ENCODE data around the gene SNCB.

SNCB gene

DNA sequence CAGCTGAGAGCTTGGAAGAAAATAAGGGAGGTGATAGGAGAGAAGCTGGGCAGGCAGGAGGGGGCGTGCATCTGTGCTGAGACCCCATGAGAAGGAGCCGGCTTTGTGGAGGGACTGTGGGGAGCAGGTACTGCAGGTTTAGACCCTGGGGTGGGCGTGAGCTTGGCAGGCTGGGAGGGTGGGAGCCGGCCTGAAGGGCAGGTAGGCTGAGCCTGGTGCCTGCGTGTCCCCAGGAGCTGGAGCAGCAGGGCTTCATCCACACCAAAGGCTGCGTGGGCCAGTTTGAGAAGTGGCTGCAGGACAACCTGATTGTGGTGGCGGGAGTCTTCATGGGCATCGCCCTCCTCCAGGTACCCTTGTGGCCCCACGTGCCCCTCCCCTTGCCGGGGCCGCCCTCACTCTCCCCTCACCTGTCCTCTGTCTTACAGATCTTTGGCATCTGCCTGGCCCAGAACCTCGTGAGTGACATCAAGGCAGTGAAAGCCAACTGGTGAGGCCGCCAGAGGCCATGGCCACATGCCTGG, 26.2 kb upstream of the SNCB start:
- TF ChIP-seq POLR2A (IDR thresholded peaks at IDR 0.05; ENCODE audit: low read depth, low read length), result no peak
- no peak for DNase-seq (ENCODE audit: insufficient read length, low spot score)
- no peak for FAIRE-seq

DNA sequence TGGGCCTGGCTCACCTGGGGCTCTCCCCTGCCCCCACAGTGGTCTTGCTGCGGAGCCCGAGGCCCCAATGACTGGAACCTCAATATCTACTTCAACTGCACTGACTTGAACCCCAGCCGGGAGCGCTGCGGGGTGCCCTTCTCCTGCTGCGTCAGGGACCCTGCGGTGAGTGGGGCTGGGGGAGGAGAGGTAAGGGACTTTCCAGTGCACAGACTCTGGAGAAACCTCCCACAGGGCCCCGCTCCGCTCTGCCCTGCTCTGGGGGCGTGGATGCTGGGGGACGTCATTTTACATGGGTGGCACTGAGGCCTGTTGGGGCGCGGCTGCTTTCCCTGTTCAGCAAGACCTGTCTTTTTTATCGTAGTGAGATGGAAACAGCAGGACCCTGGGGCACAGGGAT, 24.5 kb upstream of the SNCB start:
- DNase-seq (ENCODE audit: insufficient read length, low spot score) (no peak), FAIRE-seq (no peak)
- no peak for TF ChIP-seq POLR2A (IDR thresholded peaks at IDR 0.05; ENCODE audit: low read depth, low read length)

DNA sequence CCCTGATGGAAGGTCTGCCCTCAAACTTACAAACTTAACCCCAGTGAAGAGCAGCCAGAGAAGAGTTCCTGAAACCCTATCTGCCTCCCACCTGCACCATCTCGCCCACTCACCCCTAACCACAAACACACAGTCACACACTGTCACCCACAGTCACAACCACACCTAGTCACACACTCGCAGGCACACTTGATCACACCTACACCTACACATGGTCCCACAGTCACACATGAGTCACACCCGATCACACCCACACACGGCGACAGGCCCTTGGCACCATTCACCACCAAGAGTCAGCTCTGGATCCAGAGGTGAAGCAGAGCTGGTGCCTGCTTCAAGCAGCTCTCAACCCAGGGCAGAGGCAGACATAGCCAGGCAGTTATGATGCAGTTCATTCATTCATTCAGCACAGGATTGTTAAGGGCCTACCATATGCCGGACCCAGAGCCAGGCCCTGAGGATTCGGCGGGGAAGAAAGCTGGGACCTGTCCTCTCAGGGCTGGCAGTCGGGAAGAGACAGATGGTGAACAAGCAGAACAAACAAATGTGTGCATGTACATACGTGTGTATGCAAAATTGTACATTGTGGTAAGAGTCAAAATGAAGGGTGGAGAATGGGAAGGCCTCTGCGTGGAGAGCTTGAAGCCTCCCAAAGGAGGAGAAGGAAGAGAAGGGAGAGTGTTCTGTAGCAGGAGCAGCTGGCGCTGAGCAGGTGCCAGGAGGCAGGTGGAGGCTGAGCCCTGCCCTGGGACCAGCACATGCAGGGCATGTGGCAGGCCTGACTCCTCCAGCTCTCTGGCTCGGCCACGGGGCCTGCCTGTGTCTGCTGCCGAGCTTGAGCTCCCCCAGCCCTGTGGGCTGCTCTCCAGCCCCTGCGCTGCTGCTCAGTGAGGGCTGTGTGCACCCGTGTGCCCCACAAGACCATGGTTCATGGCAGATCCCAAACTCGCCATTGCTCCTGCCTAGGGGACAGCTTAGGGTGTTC, 23.4 kb upstream of the SNCB start:
- TF ChIP-seq POLR2A (IDR thresholded peaks at IDR 0.05; ENCODE audit: low read depth, low read length), result no peak
- no peak for FAIRE-seq

DNA sequence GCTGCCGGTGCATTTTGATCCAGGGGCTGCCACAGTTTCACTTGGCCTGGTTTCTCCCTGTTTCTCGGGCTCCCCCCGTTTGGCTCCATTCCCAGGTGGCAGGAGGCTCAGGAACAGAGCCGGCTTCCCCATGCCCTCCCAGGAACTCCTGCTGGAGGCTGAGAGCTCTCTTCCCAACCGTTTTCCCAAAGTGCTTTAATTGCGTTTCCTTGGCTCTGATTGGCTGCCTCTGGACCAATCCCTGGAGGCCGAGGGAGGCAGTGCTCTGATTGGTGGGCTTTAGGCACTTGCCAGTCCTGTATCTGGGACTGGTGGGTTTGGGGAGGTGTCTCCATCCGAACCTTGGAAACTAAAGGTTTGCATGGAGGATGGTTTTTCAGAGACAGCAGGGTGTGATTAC, 21.8 kb upstream of the SNCB start:
- DNase-seq (ENCODE audit: insufficient read length, low spot score) (no peak), FAIRE-seq (no peak)
- no peak for TF ChIP-seq POLR2A (IDR thresholded peaks at IDR 0.05; ENCODE audit: low read depth, low read length)

More for the DNA sequence above, 23.4 kb upstream of the SNCB start:
- DNase-seq (ENCODE audit: insufficient read length, low spot score), result no peak

DNA sequence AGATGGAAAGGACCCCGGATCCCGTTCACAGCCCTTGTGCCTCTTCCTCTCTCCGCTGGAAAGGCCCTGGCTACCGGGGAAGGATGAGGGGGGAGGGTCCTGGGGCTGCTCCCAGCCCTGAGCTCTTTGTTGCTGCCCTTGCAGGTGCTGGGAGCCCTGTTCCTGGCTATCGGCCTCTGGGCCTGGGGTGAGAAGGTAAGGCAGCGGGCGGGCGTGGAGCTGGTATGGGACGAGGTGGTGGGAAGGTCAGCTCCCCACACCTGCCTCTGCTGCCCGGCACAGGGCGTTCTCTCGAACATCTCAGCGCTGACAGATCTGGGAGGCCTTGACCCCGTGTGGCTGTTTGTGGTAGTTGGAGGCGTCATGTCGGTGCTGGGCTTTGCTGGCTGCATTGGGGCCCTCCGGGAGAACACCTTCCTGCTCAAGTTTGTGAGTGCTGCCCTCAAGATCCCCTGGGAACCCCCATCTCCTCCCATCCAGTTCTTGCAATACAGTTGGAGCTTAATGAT, 21.2 kb upstream of the SNCB start:
- no peak for FAIRE-seq

DNA sequence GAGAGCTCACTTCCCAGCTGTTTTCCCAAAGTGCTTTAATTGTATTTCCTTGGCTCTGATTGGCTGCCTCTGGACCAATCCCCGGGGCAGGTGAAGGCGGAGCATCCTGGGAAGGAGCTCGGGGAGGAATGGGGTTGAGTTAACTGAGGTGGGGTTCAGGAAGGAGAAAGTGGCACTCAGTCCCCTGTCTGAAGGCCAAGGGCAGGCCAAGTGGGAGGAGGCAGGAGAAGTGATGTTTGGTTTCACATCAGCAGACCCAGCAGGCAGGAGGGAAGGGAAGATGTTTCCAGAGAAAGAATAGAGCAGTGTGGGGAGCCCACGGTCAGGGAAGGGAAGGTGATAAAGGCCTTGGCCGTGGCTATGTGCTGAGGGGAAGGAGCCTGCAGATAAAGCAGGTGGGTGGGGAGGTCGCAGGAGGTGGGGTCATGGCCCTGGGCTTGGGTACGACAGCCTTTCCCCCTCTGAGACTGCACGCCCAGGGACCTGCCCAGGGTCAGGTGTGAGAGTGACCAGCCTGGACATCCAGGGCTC, 20.1 kb upstream of the SNCB start:
- no peak for TF ChIP-seq POLR2A (IDR thresholded peaks at IDR 0.05; ENCODE audit: low read depth, low read length)
- DNase-seq (ENCODE audit: insufficient read length, low spot score) (no peak), FAIRE-seq (no peak)

More for the DNA sequence above, 21.2 kb upstream of the SNCB start:
- no peak for TF ChIP-seq POLR2A (IDR thresholded peaks at IDR 0.05; ENCODE audit: low read depth, low read length)
- DNase-seq (ENCODE audit: insufficient read length, low spot score), result no peak

DNA sequence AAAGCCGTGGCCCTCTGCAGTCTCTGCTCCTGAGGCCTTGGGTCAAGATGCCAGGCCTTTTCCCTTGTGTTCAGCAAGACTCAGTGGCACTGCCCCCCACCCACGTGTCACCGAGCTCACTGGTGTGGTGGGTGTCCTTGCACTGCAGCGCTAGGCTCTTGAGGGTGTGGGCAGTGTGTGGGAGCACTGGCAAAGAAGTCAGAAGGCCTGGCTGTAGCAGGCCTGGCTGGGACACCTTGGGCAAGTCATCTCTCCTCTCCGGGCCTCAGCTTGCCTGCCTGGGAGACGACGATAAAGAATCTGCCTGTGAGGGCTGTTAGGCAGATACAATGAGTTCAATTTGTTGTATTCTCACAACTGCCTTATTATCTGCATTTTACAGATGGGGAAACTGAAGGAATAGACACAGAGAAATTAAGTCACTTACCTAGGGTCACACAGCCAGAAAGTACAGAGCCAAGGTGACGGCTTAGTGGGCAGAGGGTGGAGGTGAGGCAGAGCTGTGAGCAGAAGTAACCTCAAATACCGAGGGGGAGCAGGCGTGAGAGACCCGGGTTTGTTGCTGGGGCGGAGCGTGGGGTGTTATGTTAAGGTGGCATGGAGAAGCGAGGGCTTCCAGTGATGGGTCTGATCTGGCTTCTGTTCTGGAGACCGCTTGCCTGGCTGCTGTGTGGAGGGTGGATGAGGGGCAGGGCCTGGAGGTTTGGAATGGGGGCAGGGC, 18.3 kb upstream of the SNCB start:
- DNase-seq (ENCODE audit: insufficient read length, low spot score) (no peak), FAIRE-seq (no peak)
- no peak for TF ChIP-seq POLR2A (IDR thresholded peaks at IDR 0.05; ENCODE audit: low read depth, low read length)

DNA sequence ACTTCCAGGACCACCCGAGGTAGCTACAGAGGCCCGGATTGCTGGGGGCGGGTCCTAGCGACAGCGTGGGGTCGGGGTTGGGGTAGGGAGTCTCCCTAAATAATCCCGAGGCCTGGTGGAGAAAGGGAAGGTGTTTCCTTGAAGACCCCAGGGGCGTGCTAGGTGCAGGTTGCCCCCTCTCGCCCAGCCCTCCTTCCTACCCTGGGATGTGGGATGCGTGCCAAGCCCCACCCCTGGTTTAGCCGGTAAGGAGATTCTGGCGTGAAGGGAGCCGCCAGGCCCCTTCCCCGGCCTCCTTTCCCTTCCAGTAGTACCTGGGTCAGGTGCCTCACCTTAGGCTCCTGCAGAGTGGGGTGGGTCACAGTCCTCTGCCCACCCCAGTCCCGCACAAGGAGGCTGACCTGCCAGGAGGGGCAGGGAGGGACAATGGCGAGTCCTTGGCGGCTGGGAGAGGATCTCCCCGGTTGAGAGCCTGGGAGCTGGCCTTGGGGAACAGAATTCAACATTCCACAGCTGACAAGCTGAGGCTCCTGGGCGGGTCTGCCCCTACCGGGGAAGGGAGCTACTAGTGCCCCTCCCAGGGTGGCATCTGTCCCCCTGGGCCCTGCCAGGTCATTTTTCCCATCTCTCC, 17.6 kb upstream of the SNCB start:
- DNase-seq (ENCODE audit: insufficient read length, low spot score) (peak; percentile 59), FAIRE-seq (no peak)
- no peak for TF ChIP-seq POLR2A (IDR thresholded peaks at IDR 0.05; ENCODE audit: low read depth, low read length)

DNA sequence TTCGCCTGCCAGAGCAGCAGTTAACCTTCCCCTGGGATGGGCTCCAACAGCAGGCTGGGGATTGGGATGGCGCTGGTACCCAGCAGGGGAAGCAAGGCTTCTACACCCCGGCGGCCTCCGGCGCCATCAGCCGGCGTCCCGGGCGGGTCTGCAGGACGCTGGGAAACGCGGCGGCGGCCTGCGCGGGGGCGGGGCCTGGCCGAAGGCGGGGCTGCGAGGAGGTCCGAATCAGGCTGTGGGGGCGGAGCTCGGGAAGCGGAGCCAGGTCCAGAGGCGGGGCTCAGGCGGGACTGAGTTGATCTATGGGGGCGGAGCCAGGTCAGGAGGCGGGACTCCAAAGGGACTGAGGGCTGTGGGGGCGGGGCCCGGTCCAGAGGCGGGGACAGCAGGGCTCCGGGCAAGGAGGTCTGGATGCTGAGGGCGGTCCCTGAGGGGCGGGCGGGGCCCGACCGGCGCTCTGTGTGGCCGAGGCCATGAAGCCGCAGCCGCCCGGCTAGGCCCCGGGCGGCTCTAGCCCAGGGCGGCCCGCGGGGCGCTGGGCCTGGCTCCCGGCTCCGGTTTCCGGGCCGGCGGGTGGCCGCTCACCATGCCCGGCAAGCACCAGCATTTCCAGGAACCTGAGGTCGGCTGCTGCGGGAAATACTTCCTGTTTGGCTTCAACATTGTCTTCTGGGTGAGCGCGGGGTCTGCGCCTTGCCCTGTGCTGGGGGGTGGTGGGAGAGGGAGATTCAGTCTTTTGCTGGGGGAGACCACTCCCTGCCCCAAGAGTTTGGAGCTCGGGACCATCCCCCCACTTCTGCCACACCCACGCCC, 16.9 kb upstream of the SNCB start, which contains the start of gene TSPAN17:
TSS of gene TSPAN17 (plus strand) at position 455 of the 813 bp plus-strand sequence. CDS start at position 587, 132 bp downstream.
- TF ChIP-seq POLR2A (IDR thresholded peaks at IDR 0.05; ENCODE audit: low read depth, low read length), result peak; percentile 87
- DNase-seq (ENCODE audit: insufficient read length, low spot score) (peak; percentile 97), FAIRE-seq (no peak)

DNA sequence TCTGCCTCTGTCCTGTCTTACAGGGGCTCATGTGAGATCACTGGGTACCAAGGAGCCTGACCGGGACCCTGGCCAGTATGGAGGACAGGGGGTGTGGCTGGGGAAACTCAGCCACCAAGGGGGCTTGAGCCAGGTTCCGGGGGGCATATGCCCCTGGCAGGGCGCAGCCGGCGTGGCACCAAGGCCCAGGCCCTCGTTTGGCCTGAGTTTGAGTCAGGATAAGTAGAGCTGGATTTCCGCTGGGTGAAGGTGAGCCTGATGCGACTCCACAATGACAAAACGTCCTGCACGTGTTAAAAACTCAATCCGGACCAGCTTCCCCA, 16.3 kb upstream of the SNCB start:
- DNase-seq (ENCODE audit: insufficient read length, low spot score) (no peak), FAIRE-seq (no peak)
- TF ChIP-seq POLR2A (IDR thresholded peaks at IDR 0.05; ENCODE audit: low read depth, low read length), result no peak

DNA sequence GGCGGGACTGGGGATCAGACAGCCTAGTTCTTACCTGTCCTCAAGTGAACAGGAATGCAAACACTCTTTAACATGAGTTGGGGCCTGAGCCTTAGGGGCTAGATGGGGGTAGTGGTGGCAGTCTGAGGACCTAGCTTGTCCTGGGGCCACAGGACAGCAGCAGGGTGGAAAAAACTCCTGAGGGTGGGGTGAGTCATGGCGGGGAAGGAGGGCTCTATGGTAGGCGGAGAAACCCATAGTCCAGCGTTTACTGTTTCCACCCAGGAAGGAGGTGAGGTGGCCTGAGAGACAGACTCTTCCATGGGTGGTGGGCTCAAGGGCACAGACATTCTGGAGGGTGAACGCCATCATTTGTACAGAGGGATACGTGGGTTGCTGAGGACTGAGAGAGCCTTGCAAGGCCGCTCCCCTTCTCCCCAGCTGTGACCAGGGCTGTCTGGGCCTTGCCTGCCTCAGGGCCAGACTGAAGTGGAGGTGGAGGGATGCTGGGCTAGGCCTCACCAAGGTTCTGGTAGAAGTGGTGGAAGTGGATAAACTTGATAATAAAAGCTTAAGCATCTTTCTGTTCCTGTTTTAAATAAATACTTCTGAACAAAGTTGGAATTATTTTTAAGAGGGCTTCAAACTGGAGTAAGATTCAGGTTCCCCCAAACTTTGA, 15.8 kb upstream of the SNCB start:
- no peak for TF ChIP-seq POLR2A (IDR thresholded peaks at IDR 0.05; ENCODE audit: low read depth, low read length)
- DNase-seq (ENCODE audit: insufficient read length, low spot score) (peak; percentile 63), FAIRE-seq (no peak)
